ENCODE measurements around the gene CLPTM1.

GRCh38 chr19:45035755-45036154 is 80.6 kb downstream of the CLPTM1 start:
- TF ChIP-seq POLR2A (IDR thresholded peaks at IDR 0.05) (no peak), EP300 (IDR thresholded peaks at IDR 0.05) (no peak)
- TF ChIP-seq, protein P1, sequence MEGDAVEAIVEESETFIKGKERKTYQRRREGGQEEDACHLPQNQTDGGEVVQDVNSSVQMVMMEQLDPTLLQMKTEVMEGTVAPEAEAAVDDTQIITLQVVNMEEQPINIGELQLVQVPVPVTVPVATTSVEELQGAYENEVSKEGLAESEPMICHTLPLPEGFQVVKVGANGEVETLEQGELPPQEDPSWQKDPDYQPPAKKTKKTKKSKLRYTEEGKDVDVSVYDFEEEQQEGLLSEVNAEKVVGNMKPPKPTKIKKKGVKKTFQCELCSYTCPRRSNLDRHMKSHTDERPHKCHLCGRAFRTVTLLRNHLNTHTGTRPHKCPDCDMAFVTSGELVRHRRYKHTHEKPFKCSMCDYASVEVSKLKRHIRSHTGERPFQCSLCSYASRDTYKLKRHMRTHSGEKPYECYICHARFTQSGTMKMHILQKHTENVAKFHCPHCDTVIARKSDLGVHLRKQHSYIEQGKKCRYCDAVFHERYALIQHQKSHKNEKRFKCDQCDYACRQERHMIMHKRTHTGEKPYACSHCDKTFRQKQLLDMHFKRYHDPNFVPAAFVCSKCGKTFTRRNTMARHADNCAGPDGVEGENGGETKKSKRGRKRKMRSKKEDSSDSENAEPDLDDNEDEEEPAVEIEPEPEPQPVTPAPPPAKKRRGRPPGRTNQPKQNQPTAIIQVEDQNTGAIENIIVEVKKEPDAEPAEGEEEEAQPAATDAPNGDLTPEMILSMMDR (IDR thresholded peaks at IDR 0.05): no peak

Data from suprapubic skin (tissue), 3 donors.